Osteoblast (primary cell): Measurements from ENCODE around the gene GPC5. TPM values are rescaled to one million over a fixed set of nuclear protein-coding genes. Genes with fewer than 3 reads are reported as not detected.

Experiments
- DNase-seq: peaks from one replicate; pipeline ENCODE4 v3.0.0; 2011; ENCODE audit warnings: low spot score, mixed read lengths; ENCODE audit not compliant: insufficient read length; ENCODE audit errors: missing footprints
- H2AFZ ChIP-seq: 2 replicates; pipeline ENCODE4 v1.6.0; 2011; ENCODE audit warnings: mild to moderate bottlenecking, low read length
- H3K27ac ChIP-seq: 2 replicates; pipeline ENCODE4 v1.5.1; 2011; ENCODE audit warnings: mild to moderate bottlenecking, low read depth, low read length, moderate library complexity
- H3K27me3 ChIP-seq: 2 replicates; pipeline ENCODE4 v1.6.0; 2012; ENCODE audit warnings: mild to moderate bottlenecking, control low read depth, inconsistent platforms, low read length, moderate library complexity; ENCODE audit not compliant: insufficient read depth
- H3K36me3 ChIP-seq: 2 replicates; pipeline ENCODE4 v1.5.1; 2011; ENCODE audit warnings: mild to moderate bottlenecking, low read length, control low read depth, moderate library complexity; ENCODE audit not compliant: insufficient read depth
- H3K4me1 ChIP-seq: 2 replicates; pipeline ENCODE4 v1.5.1; 2011; ENCODE audit warnings: mild to moderate bottlenecking, low read length, control low read depth, moderate library complexity; ENCODE audit not compliant: insufficient read depth
- H3K4me2 ChIP-seq: 2 replicates; pipeline ENCODE4 v1.6.0; 2011; ENCODE audit warnings: mild to moderate bottlenecking, low read length; ENCODE audit not compliant: insufficient read depth
- H3K4me3 ChIP-seq: fragments of 200-600 bp; sonication (generic); 3 replicates; pipeline ENCODE4 v1.5.1; 2012; ENCODE audit warnings: mild to moderate bottlenecking, low read length, inconsistent platforms; ENCODE audit not compliant: insufficient read depth
- H3K79me2 ChIP-seq: 2 replicates; pipeline ENCODE4 v1.6.0; 2012; ENCODE audit warnings: mild to moderate bottlenecking, low read length, control low read depth, inconsistent platforms; ENCODE audit not compliant: insufficient read depth
- H3K9me3 ChIP-seq: 2 replicates; pipeline ENCODE4 v1.5.1; 2011; ENCODE audit warnings: low read depth, low read length, control low read depth
- H4K20me1 ChIP-seq: 2 replicates; pipeline ENCODE4 v1.6.0; 2012; ENCODE audit warnings: mild to moderate bottlenecking, low read length, control low read depth; ENCODE audit not compliant: insufficient read depth
- CTCF ChIP-seq: IDR thresholded peaks from 2 replicates; pipeline ENCODE4 v1.5.1; 2011; ENCODE audit warnings: mild to moderate bottlenecking, low read depth, low read length, moderate library complexity; ENCODE audit errors: extremely low read depth
- total RNA-seq: library from RNA; depleted of rRNA; stranded (reverse); fragments of >200 nt; gene quantifications from 2 replicates; pipeline ENCODE4 v1.2.3, GENCODE V29; 2012

Gene GPC5
- total RNA-seq, 1 donor = 0.36 TPM

DNA sequence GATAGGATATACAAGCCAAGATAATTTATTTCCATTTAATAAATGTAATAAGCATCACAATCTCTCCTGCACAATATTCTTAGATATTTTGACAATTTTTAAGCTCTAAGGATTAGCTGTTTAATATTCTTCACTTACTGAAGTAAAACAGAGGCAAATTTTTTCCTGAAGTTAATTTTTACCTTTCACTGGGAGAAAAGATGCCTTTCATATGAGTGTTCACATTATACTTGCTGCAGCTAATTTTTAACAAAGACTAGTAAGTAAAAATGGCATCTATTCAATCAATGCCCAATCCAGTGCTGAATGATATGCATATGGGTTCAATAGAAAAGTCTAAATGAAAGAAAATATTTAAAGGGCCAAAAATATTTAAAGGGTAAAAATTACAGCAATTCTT lies 1451.0 kb downstream of the GPC5 start:
- Histone ChIP-seq H3K27me3 (no peaks in the 10 kb centered on the region), H3K36me3 (no peaks in the 10 kb centered on the region), H3K4me1 (peaks cover 6% of the 10 kb centered on the region), H3K4me3 (no peak overlapping the region), H3K27ac (no peak overlapping the region), H2AFZ (no peak overlapping the region), H3K9me3 (no peaks in the 10 kb centered on the region), H3K4me2 (no peak overlapping the region), H4K20me1 (no peaks in the 10 kb centered on the region), H3K79me2 (no peaks in the 10 kb centered on the region)
- no peak for TF ChIP-seq CTCF
- DNase-seq = no peak

DNA sequence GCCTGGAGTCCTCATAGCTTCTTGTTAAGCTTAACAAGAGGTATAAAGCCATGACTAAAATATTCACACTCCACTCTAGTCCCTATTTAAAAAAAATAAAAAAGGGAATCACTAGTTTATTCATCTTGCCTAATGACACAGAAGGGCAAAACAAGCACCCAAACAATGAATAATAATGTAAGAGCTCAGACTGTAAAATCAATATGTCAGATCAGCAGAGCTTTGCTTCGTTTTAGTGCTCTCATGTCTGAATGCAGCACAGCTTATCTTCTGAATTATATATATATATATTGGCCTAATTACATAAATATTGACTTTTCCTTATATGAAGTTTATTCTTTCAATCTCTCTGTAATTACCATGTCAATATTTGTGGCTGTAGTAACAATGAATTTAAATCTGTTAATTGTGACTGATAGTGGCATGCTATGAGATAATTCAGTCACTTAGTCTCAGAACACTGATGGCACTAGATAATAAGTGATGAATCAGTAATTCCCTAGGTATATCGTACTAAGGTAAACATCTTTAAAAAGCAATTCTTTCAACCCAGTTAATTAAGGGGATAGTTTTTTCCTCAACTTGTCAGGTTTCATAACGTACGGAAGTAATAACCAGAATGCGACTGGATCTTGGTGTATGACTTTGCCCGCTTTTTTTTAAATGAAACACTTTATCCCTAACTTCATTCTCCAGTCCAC lies 1466.3 kb downstream of the GPC5 start:
- Histone ChIP-seq H3K27ac (no peak overlapping the region), H3K4me1 (no peaks in the 10 kb centered on the region), H3K27me3 (no peaks in the 10 kb centered on the region), H4K20me1 (no peaks in the 10 kb centered on the region), H3K4me2 (no peak overlapping the region), H3K4me3 (no peak overlapping the region), H2AFZ (no peak overlapping the region), H3K36me3 (no peaks in the 10 kb centered on the region), H3K79me2 (no peaks in the 10 kb centered on the region), H3K9me3 (no peaks in the 10 kb centered on the region)
- no peak for TF ChIP-seq CTCF
- DNase-seq = no peak

DNA sequence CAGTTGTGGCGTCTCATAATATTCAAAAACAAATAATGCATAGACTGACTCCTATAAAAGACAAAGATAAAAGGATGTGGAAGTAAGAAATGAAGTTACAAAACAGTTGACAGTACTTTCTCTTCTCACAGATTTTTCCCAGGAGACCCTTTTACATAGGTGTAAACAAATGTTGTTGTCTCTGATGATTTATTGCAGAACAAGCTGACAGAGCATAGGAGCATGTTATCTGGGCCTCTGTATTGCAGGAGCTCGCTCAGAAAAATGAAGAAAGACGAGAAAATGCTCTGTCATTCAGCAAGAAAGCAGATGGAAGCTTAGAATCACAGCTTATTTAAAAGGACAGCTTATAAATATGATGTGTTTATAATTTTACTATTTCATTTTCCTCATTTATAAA lies 1474.6 kb downstream of the GPC5 start:
- no peak overlapping the region for H3K27ac ChIP-seq
- TF ChIP-seq CTCF = no peak
- no peaks in the 10 kb centered on the region for H3K79me2 ChIP-seq
- H4K20me1 ChIP-seq = no peaks in the 10 kb centered on the region
- DNase-seq = no peak
- H3K36me3 ChIP-seq = no peaks in the 10 kb centered on the region
- no peak overlapping the region for H3K4me3 ChIP-seq
- no peaks in the 10 kb centered on the region for H3K9me3 ChIP-seq
- no peaks in the 10 kb centered on the region for H3K4me1 ChIP-seq
- no peak overlapping the region for H2AFZ ChIP-seq
- no peak overlapping the region for H3K4me2 ChIP-seq
- H3K27me3 ChIP-seq = no peaks in the 10 kb centered on the region

DNA sequence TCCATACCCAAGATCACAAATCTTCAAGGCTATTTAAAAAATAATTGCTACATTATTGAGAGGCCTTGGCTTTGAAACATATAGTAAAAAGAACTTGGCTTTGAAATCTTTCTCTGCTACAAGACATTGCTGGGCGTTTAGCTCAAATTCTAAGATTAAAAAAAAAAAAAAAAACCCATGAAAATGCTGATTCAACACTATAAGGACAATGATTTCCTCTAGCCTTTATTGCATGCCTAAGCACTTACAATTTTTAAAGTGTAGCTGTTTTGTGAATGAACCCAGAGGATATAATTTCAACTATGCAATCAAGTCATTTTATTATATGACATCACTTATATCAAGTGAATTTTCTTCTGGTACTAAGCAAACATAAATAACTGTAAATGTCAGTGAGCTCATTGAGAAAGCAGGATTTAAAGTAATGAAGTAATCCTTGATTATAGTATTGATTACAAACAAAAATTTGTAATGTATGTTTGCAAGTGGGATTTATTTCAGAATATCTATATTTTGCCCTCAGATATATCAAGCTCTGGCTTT lies 1488.2 kb downstream of the GPC5 start:
- no peak overlapping the region for H3K4me2 ChIP-seq
- H3K79me2 ChIP-seq = no peaks in the 10 kb centered on the region
- no peaks in the 10 kb centered on the region for H3K9me3 ChIP-seq
- no peak for DNase-seq
- no peak overlapping the region for H2AFZ ChIP-seq
- no peaks in the 10 kb centered on the region for H4K20me1 ChIP-seq
- H3K4me3 ChIP-seq = no peak overlapping the region
- H3K36me3 ChIP-seq = no peaks in the 10 kb centered on the region
- H3K4me1 ChIP-seq = no peaks in the 10 kb centered on the region
- no peak for TF ChIP-seq CTCF
- H3K27me3 ChIP-seq = no peaks in the 10 kb centered on the region
- no peak overlapping the region for H3K27ac ChIP-seq
